Omental fat pad (tissue), 4 donors: ENCODE results near the gene MKLN1. TPM values are rescaled to one million over a fixed set of nuclear protein-coding genes. Genes with fewer than 3 reads are reported as not detected.

Source experiments
- ATAC-seq: fragments of 150-250 bp; one replicate; pipeline ENCODE4 v1.9.1; 2016; ENCODE audit warnings: mild to moderate bottlenecking, moderate library complexity; ENCODE audit not compliant: low FRiP score
- DNase-seq: peaks from one replicate; pipeline ENCODE4 v3.0.0-alpha.2; 2019; ENCODE audit warnings: low spot score
- total RNA-seq, 4 donors: library from RNA; depleted of rRNA; stranded (reverse); fragments of >200 nt; gene quantifications; one replicate each; pipeline ENCODE4 v1.1.0, GENCODE V29; 2016
- TF ChIP-seq, protein P1 (sequence below), 3 donors: fragments of 450-650 bp; IDR thresholded peaks; one replicate each; pipeline ENCODE4 v1.5.1; 2016 to 2017; ENCODE audit warnings: antibody characterized with exemption in 3 of 3, mild to moderate bottlenecking in 3 of 3, moderate library complexity in 2 of 3

MKLN1 gene
- total RNA-seq, 4 donors from 2014 or later, result 48.9 to 108 (median 49.8) TPM

- ATAC-seq (no peak), DNase-seq (no peak)
- TF ChIP-seq, protein P1, sequence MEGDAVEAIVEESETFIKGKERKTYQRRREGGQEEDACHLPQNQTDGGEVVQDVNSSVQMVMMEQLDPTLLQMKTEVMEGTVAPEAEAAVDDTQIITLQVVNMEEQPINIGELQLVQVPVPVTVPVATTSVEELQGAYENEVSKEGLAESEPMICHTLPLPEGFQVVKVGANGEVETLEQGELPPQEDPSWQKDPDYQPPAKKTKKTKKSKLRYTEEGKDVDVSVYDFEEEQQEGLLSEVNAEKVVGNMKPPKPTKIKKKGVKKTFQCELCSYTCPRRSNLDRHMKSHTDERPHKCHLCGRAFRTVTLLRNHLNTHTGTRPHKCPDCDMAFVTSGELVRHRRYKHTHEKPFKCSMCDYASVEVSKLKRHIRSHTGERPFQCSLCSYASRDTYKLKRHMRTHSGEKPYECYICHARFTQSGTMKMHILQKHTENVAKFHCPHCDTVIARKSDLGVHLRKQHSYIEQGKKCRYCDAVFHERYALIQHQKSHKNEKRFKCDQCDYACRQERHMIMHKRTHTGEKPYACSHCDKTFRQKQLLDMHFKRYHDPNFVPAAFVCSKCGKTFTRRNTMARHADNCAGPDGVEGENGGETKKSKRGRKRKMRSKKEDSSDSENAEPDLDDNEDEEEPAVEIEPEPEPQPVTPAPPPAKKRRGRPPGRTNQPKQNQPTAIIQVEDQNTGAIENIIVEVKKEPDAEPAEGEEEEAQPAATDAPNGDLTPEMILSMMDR (IDR thresholded peaks at IDR 0.05), result no peak
Measured at GRCh38 chr7:131289051-131289450, 38.6 kb upstream of the MKLN1 start.

- ATAC-seq, result no peak
- TF ChIP-seq, protein P1 (IDR thresholded peaks at IDR 0.05), result no peak
Measured at GRCh38 chr7:131292141-131292905, 35.4 kb upstream of the MKLN1 start.

DNA sequence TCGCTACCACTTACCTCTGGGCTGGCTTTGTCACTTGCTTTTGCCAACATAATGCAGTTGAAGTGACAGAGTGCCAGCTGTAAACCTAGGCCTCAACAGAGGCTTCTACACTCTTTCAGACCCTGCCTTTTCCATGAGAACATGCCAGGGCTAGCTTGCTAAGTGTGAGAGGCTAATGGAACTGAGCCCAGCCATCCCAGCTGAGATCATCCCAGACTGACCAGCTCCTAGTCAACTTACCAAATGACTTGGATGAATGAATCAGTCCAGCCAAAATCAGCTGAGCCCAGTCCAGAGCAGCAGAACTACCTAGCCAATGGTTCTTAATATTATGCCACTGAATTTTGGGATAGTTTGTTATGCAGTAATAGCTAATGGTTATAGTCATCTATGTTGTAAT is 34.7 kb upstream of the MKLN1 start:
- ATAC-seq, result no peak

More at GRCh38 chr7:131292141-131292905, 35.4 kb upstream of the MKLN1 start:
- no peak for DNase-seq

DNA sequence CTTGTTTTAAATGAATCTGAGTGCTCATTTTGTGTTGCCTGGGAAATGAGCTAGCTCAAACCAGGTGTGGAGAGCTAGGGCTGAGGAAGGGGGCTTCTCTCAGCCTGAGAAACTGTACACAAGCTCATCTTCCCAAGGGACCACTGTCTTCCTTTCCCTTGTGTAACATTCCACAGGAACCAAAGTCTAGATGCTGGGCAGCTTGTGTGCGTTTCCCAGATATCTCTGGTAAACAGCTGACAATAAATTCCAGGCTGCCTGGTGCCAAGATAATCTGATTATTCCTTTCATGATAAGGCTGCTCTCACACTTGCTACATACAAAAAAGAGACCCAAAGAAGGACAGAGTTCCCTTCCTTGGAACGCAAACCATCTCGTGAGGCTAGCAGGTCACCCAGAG is 33.1 kb upstream of the MKLN1 start:
- ATAC-seq, result no peak
- TF ChIP-seq, protein P1 (IDR thresholded peaks at IDR 0.05), result no peak
- DNase-seq, result no peak

More for the DNA sequence above, 34.7 kb upstream of the MKLN1 start:
- DNase-seq, result no peak
- TF ChIP-seq, protein P1 (IDR thresholded peaks at IDR 0.05), result no peak

GRCh38 chr7:131298608-131298992 is 29.1 kb upstream of the MKLN1 start:
- TF ChIP-seq, protein P1 (IDR thresholded peaks at IDR 0.05), result no peak
- DNase-seq, result no peak
- no peak for ATAC-seq

DNA sequence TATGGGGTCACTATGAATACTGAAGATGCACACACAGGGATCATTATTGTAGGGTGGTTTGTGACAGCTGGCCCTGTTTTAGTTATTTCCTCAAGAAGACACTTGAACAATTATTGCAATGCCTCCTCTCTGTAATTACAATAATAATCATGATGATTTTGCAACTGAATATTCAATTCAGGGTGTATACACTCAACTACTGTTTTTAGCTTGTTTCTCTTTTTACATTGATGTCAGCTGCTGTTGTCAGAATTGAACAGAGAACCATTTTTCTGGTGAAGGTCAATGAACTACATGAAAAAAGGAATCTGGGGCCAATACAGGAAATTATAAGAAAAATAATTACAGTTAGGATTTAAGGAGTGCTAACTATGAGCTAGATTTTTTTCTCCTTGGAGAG is 28.6 kb upstream of the MKLN1 start:
- TF ChIP-seq, protein P1 (IDR thresholded peaks at IDR 0.05), result no peak
- ATAC-seq, result no peak
- DNase-seq, result no peak

GRCh38 chr7:131300078-131300477 is 27.6 kb upstream of the MKLN1 start:
- ATAC-seq, result no peak
- DNase-seq, result no peak
- TF ChIP-seq, protein P1 (IDR thresholded peaks at IDR 0.05), result no peak
